Stimulated activated effector memory CD8-positive, alpha-beta T cell treated with anti-CD3 and anti-CD28 coated beads, Interleukin-12 subunit alpha, Interleukin-12 subunit beta, amount 100 ng/mL, for 72 hours (primary cell): ENCODE measurements around the gene EIF4E2.
A peak's percentile ranks its signal among the peaks of the same experiment; 100 is the strongest.

Experiments used
- ATAC-seq: fragments of 150-1000 bp; cut with Tn5 transposase; 2 replicates; pipeline ENCODE4 v1.10.0; 2021
- DNase-seq, 2 donors: peaks; one replicate each; pipeline ENCODE4 v3.0.0; 2021 to 2022; ENCODE audit warnings: low spot score in 2 of 2
- H3K27ac Mint-ChIP-seq: one replicate; pipeline ENCODE4 v1.8.0; 2022; ENCODE audit warnings: mild to moderate bottlenecking, mixed read lengths
- H3K36me3 Mint-ChIP-seq: one replicate; pipeline ENCODE4 v1.8.0; 2022; ENCODE audit warnings: mild to moderate bottlenecking, mixed read lengths
- H3K4me1 Mint-ChIP-seq: one replicate; pipeline ENCODE4 v1.8.0; 2022; ENCODE audit warnings: mixed read lengths
- H3K4me3 Mint-ChIP-seq: one replicate; pipeline ENCODE4 v1.8.0; 2022; ENCODE audit warnings: mild to moderate bottlenecking, mixed read lengths
- H3K9me3 Mint-ChIP-seq: one replicate; pipeline ENCODE4 v1.8.0; 2022; ENCODE audit warnings: mixed read lengths

The EIF4E2 gene

DNA sequence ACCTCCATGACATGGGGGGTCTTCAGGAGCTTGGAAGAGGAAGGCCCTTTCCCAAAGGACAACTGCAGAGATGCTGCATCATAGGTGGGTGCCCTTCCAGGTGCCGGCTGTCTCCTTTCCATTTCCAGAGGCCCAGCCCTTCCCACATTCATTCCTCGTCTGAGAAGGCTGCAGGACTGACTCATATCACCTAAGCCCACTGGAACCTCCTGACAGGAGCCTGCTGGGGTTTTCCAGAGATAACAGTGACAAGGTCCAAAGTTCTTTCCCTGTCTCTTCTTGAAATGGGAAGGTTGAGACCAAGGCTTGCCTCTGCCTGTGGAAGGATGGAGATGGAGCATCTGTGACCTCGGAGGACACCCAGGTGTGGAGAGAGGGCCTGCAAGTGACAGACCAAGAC lies 33.9 kb upstream of the EIF4E2 start:
- Mint-ChIP-seq H3K4me1 (peaks cover 4% of the 10 kb centered on the region), H3K9me3 (no peaks in the 10 kb centered on the region), H3K4me3 (no peak overlapping the region), H3K36me3 (peaks cover 4% of the 10 kb centered on the region), H3K27ac (no peak overlapping the region)
- no peak for DNase-seq
- ATAC-seq = no peak

DNA sequence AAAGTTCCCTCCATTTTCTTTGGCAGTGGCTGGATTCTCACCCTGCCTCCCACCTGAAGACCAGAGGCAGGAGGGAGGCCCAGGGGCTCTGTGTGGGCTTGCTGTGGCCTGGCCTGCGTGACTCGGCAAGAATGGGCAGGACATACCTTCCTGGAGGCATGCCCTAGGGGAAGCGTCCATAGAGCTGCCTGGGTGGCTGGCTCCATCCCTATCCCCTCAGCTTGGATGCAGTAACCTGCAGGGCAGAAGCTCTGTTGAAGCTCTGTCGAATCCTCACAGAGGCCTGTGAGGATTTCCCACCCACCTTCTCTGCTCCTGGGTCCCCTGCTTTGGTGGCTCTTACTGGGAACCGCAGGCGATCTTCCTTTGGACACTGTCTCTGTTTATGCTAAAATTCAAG lies 31.6 kb upstream of the EIF4E2 start:
- Mint-ChIP-seq H3K9me3 (no peaks in the 10 kb centered on the region), H3K4me3 (no peak overlapping the region), H3K27ac (no peak overlapping the region), H3K4me1 (peaks cover 11% of the 10 kb centered on the region), H3K36me3 (peaks cover 5% of the 10 kb centered on the region)
- ATAC-seq (no peak), DNase-seq (no peak)

DNA sequence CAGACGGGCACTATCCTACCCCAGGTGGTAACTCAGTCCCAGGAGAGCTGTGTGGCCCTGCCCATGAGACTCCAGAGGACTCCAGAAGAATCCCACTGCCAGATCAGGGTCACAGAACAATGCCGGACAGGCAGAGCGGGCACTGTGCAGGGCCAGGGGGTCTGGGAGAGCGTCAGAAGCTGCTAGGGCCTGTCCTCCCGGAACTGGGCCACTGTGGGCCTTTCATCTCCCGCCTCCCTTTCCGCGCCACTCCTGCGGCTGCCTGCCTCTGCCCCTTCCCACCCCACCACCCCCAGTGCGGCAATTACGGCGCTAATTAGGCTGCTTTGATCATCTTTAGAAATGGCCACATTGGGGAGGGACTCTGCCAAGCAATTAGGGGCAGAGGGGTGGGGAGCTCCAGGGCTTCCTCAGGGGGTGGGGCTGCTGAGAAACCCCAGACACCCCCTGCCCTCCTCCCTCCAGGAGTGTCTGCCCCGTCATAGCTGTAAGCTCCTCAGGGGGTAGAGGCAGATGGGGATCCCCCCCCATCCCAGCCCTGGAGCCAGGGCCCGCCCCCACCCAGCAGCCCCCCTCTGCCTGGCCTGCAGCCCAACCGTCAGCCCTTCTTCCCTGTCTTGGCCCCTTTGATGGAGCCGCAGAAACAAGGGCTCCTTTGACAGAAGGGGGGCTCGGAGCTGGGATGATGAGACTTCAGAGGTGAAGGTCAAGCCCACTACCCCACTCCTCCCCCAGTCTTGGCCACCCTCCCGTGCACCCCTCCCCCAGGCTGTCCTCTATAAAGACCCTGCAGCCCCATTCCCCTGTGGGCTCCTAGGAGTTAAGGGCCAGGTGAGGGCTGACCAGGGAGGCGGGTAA lies 30.7 kb upstream of the EIF4E2 start, which contains the start of gene PRSS56:
Gene PRSS56, plus strand, starts transcription at position 808 of the 858 bp plus-strand sequence. CDS start 211 bp downstream, outside the sequence.
- H3K9me3 Mint-ChIP-seq = no peaks in the 10 kb centered on the region
- no peak for ATAC-seq
- peaks cover 11% of the 10 kb centered on the region for H3K4me1 Mint-ChIP-seq
- peaks cover 5% of the 10 kb centered on the region for H3K36me3 Mint-ChIP-seq
- no peak for DNase-seq
- H3K27ac Mint-ChIP-seq = no peak within 1 kb of the TSS
- peak within 1 kb of the TSS; percentile 53 for H3K4me3 Mint-ChIP-seq

DNA sequence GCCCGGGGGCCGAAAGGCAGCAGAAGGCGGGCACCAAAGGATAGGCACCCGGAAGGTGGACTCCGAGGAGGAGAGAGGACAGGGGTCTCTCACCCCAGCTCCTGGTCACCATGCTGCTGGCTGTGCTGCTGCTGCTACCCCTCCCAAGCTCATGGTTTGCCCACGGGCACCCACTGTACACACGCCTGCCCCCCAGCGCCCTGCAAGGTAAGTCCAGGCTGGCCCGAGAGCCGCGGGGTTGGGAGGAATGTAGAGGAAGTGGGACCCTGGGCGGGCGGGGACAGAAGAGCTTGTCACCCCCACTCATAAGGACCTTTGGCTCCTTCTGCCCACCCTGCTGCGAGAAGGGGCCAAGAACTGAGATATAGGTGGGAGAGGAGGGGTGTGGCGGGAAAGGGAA lies 30.0 kb upstream of the EIF4E2 start:
- no peak for DNase-seq
- Mint-ChIP-seq H3K4me1 (peaks cover 11% of the 10 kb centered on the region), H3K9me3 (no peaks in the 10 kb centered on the region), H3K27ac (no peak overlapping the region), H3K4me3 (no peak overlapping the region), H3K36me3 (peaks cover 5% of the 10 kb centered on the region)
- ATAC-seq = no peak

DNA sequence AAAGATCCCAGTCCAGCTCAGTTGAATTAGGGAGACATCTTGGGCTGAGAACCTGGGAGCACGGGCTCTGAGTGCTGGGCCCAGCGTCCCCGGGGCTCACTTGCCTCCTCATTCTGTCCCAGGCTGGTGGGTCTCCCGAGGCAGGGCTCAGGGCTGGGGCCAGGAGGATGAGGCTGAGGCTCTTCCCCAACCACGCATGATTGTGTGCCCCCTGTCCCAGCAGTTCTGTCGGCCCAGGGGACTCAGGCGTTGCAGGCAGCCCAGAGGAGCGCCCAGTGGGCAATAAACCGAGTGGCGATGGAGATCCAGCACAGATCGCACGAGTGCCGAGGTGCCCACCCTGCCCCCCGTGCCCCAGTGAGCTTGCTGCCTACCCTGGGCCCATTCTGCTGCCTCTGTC lies 29.4 kb upstream of the EIF4E2 start:
- Mint-ChIP-seq H3K27ac (no peak overlapping the region), H3K4me3 (peak overlapping the region; percentile 53), H3K4me1 (peaks cover 11% of the 10 kb centered on the region), H3K9me3 (no peaks in the 10 kb centered on the region), H3K36me3 (peaks cover 5% of the 10 kb centered on the region)
- no peak for DNase-seq
- ATAC-seq = no peak

DNA sequence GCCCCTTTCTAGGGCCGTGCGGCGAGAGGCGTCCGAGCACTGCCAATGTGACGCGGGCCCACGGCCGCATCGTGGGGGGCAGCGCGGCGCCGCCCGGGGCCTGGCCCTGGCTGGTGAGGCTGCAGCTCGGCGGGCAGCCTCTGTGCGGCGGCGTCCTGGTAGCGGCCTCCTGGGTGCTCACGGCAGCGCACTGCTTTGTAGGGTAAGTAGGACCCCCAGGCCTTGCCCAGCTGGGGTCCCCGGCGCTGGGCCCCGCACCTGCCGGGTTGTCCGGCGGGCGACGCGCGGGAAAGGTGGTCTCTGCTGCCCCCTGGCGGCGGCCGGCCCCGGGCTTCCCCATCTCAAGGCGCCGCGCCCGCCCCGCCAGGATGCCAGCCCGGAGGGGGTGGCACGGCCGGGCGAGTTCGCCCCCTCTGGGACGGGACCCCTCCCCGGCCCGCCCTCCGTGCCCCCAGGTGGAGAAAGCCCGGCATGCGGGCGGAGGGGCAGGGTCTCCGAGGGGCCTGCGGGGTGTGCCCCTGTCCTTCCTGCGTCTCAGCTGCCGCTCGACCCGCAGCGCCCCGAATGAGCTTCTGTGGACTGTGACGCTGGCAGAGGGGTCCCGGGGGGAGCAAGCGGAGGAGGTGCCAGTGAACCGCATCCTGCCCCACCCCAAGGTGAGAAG lies 28.4 kb upstream of the EIF4E2 start:
- Mint-ChIP-seq H3K36me3 (peaks cover 5% of the 10 kb centered on the region), H3K4me1 (peaks cover 11% of the 10 kb centered on the region), H3K9me3 (no peaks in the 10 kb centered on the region), H3K27ac (no peak overlapping the region), H3K4me3 (peak overlapping the region; percentile 53)
- peak; percentile 67 for ATAC-seq
- peak; percentile 80 to 88 for DNase-seq

DNA sequence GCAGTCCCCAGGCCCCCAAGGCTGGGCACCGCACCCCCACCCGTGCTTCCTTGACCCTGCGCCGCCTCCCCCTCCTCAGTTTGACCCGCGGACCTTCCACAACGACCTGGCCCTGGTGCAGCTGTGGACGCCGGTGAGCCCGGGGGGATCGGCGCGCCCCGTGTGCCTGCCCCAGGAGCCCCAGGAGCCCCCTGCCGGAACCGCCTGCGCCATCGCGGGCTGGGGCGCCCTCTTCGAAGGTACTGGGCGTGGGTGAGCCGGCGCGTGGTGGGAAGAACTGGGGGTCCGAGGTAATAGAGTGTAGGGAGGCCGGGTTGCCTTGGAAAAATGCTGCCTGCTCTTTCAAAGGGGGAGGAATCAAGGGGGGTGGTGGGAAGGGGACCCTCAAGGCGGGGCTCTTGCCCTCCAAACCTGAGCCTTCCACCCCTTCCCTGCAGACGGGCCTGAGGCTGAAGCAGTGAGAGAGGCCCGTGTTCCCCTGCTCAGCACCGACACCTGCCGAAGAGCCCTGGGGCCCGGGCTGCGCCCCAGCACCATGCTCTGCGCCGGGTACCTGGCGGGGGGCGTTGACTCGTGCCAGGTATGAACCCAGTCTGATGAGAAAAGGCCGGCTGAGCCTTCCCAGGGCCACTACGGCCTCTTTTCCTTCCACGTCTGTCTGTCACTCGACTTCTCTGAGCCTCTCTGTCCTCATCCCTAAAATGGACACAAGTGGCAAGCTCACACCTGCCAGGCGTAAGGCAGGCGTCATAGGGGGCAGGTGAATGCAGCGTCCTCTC lies 27.7 kb upstream of the EIF4E2 start:
- Mint-ChIP-seq H3K27ac (no peak overlapping the region), H3K4me3 (peak overlapping the region; percentile 47), H3K4me1 (peaks cover 11% of the 10 kb centered on the region), H3K36me3 (peaks cover 5% of the 10 kb centered on the region), H3K9me3 (no peaks in the 10 kb centered on the region)
- ATAC-seq (no peak), DNase-seq (no peak)

DNA sequence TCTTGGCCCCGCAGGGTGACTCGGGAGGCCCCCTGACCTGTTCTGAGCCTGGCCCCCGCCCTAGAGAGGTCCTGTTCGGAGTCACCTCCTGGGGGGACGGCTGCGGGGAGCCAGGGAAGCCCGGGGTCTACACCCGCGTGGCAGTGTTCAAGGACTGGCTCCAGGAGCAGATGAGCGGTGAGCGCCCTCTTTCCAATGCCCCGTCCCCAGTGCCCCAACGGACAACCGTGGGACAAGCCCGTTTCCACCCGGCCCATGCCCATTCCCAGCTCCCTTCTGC lies 27.1 kb upstream of the EIF4E2 start:
- H3K4me1 Mint-ChIP-seq = peaks cover 15% of the 10 kb centered on the region
- no peak overlapping the region for H3K27ac Mint-ChIP-seq
- no peaks in the 10 kb centered on the region for H3K9me3 Mint-ChIP-seq
- peak in 1 of 2 donors; percentile 61 for DNase-seq
- H3K36me3 Mint-ChIP-seq = peaks cover 5% of the 10 kb centered on the region
- no peak for ATAC-seq
- peak overlapping the region; percentile 47 for H3K4me3 Mint-ChIP-seq

DNA sequence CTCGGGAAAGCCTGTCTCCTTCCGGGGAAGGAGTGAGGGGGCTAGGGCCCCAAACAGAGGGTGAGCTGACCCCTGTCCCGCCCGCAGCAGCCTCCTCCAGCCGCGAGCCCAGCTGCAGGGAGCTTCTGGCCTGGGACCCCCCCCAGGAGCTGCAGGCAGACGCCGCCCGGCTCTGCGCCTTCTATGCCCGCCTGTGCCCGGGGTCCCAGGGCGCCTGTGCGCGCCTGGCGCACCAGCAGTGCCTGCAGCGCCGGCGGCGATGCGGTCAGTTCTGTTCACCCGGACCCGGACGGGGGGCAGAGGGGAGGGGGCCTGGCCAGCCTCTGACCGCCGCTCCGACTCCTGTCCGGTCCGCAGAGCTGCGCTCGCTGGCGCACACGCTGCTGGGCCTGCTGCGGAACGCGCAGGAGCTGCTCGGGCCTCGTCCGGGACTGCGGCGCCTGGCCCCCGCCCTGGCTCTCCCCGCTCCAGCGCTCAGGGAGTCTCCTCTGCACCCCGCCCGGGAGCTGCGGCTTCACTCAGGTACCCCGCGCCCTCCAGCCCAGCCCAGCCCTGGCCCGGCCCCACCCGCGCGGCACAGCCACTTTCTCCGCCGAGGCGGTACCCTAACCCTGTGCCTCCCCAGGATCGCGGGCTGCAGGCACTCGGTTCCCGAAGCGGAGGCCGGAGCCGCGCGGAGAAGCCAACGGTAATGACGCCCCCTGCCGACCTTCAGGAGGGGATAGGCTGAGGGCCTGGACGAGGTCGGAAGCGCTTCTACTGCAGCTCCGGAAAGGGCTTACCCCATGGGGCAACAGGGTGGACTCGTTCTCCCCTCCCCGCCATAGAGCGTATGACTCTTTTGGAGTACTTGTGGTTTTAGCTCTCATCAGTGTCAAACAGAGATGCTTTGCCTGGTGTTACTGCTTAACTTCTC lies 26.5 kb upstream of the EIF4E2 start:
- Mint-ChIP-seq H3K4me3 (peak overlapping the region; percentile 30), H3K9me3 (no peaks in the 10 kb centered on the region), H3K4me1 (peaks cover 21% of the 10 kb centered on the region), H3K36me3 (peaks cover 5% of the 10 kb centered on the region), H3K27ac (no peak overlapping the region)
- DNase-seq (peak in 1 of 2 donors; percentile 59), ATAC-seq (peak; percentile 38)

DNA sequence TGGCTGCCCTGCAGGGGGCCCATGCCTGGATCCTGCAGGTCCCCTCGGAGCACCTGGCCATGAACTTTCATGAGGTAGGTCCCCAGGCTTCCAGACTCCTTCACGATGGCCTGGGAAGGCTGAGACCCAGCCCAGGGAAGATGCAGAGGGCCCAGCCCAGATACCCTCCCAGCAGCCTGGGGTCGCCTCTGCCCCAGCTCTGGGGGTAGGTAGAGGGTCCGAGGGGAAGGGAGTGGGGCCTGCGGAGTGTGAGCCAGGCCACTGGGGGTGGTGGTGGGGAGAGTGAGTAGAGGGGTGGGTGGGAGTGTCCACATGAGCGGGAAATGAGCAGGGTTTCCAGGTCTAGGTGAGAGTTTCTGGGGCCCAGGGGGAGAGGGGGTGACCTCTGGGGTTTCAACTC lies 25.7 kb upstream of the EIF4E2 start:
- DNase-seq = no peak
- no peak overlapping the region for H3K27ac Mint-ChIP-seq
- peaks cover 25% of the 10 kb centered on the region for H3K4me1 Mint-ChIP-seq
- H3K9me3 Mint-ChIP-seq = no peaks in the 10 kb centered on the region
- H3K4me3 Mint-ChIP-seq = peak overlapping the region; percentile 30
- no peak for ATAC-seq
- H3K36me3 Mint-ChIP-seq = peaks cover 5% of the 10 kb centered on the region

DNA sequence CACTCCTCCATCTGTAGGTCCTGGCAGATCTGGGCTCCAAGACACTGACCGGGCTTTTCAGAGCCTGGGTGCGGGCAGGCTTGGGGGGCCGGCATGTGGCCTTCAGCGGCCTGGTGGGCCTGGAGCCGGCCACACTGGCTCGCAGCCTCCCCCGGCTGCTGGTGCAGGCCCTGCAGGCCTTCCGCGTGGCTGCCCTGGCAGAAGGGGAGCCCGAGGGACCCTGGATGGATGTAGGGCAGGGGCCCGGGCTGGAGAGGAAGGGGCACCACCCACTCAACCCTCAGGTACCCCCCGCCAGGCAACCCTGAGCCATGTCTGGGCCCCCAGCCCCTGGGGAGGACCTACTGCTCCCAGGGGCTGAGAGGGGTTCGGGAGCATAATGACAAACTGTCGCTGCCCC lies 25.3 kb upstream of the EIF4E2 start:
- Mint-ChIP-seq H3K36me3 (peaks cover 5% of the 10 kb centered on the region), H3K4me1 (peaks cover 25% of the 10 kb centered on the region), H3K9me3 (no peaks in the 10 kb centered on the region), H3K4me3 (no peak overlapping the region), H3K27ac (no peak overlapping the region)
- DNase-seq = no peak
- no peak for ATAC-seq

DNA sequence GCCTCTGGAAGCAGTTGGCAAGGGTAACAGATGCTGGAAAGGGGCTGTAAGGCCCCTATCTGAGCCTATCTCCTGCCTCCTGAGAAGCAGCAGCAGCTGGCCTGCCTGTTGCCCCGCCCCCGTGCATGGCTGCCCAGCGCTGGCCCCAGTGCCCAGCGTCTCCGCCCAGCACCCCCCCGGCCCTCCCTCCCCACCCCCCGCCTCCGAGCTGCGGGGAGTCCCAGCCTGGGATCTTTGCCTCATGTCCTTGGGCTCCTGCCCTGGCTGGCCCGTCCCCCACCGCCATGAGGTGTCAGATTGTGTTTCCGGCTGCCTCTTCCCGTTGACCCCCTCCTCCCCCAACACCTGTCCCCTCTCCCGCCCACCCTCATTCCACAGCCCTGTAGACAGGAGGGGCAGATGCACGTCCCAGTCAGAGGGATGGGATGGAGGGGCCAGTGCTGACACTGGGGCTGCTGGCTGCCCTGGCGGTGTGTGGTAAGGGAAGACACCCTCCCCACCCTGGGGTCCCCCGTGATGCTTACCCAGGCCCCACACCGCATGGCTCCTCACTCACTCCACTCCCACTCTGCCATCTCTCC lies 24.6 kb upstream of the EIF4E2 start, which contains the start of gene CHRND:
Gene CHRND, plus strand, starts transcription at position 370 of the 581 bp plus-strand sequence. Its CDS starts 56 bp downstream, at position 426.
- no peak for DNase-seq
- Mint-ChIP-seq H3K27ac (no peak within 1 kb of the TSS), H3K4me3 (no peak within 1 kb of the TSS), H3K4me1 (peaks cover 25% of the 10 kb centered on the region), H3K36me3 (peaks cover 5% of the 10 kb centered on the region), H3K9me3 (no peaks in the 10 kb centered on the region)
- ATAC-seq = no peak

DNA sequence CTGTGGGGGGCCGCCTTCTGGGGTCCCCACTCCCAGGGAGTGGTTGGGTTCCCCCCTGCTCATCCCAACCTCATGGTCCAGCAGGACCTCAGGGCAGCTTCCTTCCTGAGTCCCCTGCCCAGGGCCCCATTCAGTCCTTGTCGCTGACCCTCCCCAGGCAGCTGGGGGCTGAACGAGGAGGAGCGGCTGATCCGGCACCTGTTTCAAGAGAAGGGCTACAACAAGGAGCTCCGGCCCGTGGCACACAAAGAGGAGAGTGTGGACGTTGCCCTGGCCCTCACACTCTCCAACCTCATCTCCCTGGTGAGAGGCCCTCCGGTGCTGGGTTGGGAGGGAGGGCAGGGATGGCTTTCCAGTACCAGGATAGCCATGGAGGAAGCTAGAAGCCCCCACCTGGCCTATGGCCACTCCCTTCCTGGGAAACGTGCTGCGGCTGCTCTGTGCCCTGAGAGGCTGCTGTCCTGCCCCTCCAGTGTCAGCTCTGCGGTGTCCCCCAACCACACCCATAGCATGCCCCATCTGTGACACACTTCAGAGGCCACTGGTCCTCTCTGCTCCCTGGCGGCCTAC lies 24.0 kb upstream of the EIF4E2 start:
- Mint-ChIP-seq H3K4me3 (no peak overlapping the region), H3K27ac (no peak overlapping the region), H3K4me1 (peaks cover 22% of the 10 kb centered on the region), H3K36me3 (peaks cover 2% of the 10 kb centered on the region), H3K9me3 (no peaks in the 10 kb centered on the region)
- ATAC-seq (no peak), DNase-seq (no peak)

DNA sequence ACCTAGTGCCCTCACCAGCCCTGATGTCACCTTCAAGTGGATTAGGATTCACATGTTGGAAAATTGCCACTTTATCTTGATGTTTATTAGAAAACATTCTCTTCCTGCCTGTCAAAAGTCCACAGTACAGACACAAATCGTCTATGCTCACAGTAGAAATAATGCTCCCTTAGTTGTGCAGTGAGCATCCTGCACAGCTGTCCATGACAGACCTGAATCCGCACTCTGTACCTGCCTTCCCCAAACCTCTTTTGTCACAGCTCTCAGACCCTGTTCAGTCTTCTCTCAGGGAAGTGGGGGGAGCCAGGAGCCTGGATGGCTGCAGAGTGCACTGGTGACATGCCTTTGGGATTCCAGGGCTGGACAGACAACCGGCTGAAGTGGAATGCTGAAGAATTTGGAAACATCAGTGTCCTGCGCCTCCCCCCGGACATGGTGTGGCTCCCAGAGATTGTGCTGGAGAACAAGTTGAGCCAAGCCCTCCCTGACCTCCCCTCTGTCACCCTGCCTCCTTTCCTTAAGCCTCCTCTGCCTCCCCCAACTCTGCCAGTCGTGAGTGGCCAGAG lies 22.5 kb upstream of the EIF4E2 start:
- H3K4me3 Mint-ChIP-seq = no peak overlapping the region
- peak overlapping the region; percentile 62 for H3K27ac Mint-ChIP-seq
- H3K4me1 Mint-ChIP-seq = peaks cover 18% of the 10 kb centered on the region
- H3K36me3 Mint-ChIP-seq = no peaks in the 10 kb centered on the region
- ATAC-seq = no peak
- DNase-seq = no peak
- no peaks in the 10 kb centered on the region for H3K9me3 Mint-ChIP-seq
